Activated CD8-positive, alpha-beta T cell treated with anti-CD3 and anti-CD28 coated beads for 36 hours (primary cell): ENCODE results near the gene IGLON5. TPM values are rescaled to one million over a fixed set of nuclear protein-coding genes. Genes with fewer than 3 reads are reported as not detected.

Experiments used
- ATAC-seq: fragments of 200-7000 bp; cut with Tn5 transposase; one replicate; pipeline ENCODE4 v1.10.0; 2021; ENCODE audit warnings: mild to moderate bottlenecking, moderate library complexity
- CTCF ChIA-PET: fragments of 350-600 bp; sonication (Branson Sonifier 250); formaldehyde crosslinking; loops from one replicate; lab custom pipeline; 2021; ENCODE audit warnings: antibody characterized with exemption; lab: Charles Lee
- POLR2A ChIA-PET: fragments of 350-600 bp; sonication (Branson Sonifier 250); formaldehyde crosslinking; loops from one replicate; lab custom pipeline; 2021; ENCODE audit warnings: antibody characterized with exemption; lab: Charles Lee
- DNase-seq: peaks from one replicate; pipeline ENCODE4 v3.0.0-alpha.2; 2020
- H3K27ac Mint-ChIP-seq: one replicate; pipeline ENCODE4 v1.8.0; 2021; ENCODE audit warnings: mild to moderate bottlenecking, mixed read lengths
- H3K27me3 Mint-ChIP-seq: one replicate; pipeline ENCODE4 v1.8.0; 2021; ENCODE audit warnings: mixed read lengths
- H3K36me3 Mint-ChIP-seq: one replicate; pipeline ENCODE4 v1.8.0; 2021; ENCODE audit warnings: low read depth, mixed read lengths
- H3K4me1 Mint-ChIP-seq: one replicate; pipeline ENCODE4 v1.8.0; 2021; ENCODE audit warnings: low read depth, mixed read lengths
- H3K4me3 Mint-ChIP-seq: one replicate; pipeline ENCODE4 v1.8.0; 2021; ENCODE audit warnings: mild to moderate bottlenecking, moderate library complexity, mixed read lengths
- H3K9me3 Mint-ChIP-seq: one replicate; pipeline ENCODE4 v1.8.0; 2021; ENCODE audit warnings: mixed read lengths
- CTCF ChIP-seq: fragments of 200-600 bp; IDR thresholded peaks from one replicate; pipeline ENCODE4 v1.8.0; 2022; ENCODE audit warnings: antibody characterized with exemption, mild to moderate bottlenecking
- intact Hi-C: fragments of 100-400 bp; cut with micrococcal nuclease; formaldehyde crosslinking; loops from one replicate; pipeline ENCODE4 v1.10.0; 2022
- total RNA-seq, 2 experiments: library from RNA; stranded (reverse); gene quantifications; one replicate each; pipeline ENCODE4 v1.2.3, GENCODE V29; 2021

Gene IGLON5
- total RNA-seq, 2 experiments from 2014 or later, result 0.16 to 0.23 TPM

DNA sequence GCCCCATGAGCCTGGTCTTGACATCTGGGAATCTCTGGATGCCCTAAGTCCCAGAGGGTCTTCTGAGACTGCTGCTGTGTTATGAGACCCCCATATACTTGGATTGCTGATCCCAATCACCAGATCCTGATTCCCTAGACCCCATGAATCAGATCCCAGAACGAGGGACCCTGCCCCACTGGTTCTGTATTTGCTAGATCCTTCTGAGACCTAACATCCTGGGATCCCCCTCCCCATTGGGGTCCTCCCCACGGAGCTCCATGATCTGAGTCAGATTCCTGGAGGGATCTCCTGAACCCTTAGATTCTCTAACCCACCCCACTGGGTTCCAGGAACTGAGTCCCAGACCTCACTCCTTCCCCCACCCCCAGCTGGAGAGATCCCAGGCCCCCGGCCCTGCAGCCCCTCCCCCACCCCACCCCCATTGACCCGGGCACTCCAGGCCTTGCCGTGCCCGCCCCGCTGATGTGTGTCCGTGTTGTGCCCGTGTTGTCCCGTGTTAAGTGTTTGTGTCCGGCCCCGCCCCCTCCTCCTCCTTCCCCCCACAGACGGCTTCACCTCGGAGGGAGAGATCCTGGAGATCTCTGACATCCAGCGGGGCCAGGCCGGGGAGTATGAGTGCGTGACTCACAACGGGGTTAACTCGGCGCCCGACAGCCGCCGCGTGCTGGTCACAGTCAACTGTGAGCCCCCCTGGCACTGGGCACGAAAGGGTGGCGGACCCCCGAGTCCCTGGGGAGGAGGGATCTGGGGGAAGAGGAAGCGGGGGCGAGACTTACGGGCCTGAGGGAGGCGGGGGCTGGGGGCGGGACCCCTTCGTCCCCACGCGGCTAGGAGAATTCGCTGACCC, 15.0 kb downstream of the IGLON5 start:
- DNase-seq (no peak), ATAC-seq (no peak)
- intact Hi-C loops, result no loop called here
- Mint-ChIP-seq H3K4me1 (peaks cover 9% of the 10 kb centered on the region), H3K27me3 (peaks cover 56% of the 10 kb centered on the region), H3K9me3 (no peaks in the 10 kb centered on the region), H3K27ac (no peak overlapping the region), H3K36me3 (peaks cover 4% of the 10 kb centered on the region), H3K4me3 (no peak overlapping the region)
- POLR2A ChIA-PET, result no interaction called here
- no peak for TF ChIP-seq CTCF
- CTCF ChIA-PET, result no interaction called here

DNA sequence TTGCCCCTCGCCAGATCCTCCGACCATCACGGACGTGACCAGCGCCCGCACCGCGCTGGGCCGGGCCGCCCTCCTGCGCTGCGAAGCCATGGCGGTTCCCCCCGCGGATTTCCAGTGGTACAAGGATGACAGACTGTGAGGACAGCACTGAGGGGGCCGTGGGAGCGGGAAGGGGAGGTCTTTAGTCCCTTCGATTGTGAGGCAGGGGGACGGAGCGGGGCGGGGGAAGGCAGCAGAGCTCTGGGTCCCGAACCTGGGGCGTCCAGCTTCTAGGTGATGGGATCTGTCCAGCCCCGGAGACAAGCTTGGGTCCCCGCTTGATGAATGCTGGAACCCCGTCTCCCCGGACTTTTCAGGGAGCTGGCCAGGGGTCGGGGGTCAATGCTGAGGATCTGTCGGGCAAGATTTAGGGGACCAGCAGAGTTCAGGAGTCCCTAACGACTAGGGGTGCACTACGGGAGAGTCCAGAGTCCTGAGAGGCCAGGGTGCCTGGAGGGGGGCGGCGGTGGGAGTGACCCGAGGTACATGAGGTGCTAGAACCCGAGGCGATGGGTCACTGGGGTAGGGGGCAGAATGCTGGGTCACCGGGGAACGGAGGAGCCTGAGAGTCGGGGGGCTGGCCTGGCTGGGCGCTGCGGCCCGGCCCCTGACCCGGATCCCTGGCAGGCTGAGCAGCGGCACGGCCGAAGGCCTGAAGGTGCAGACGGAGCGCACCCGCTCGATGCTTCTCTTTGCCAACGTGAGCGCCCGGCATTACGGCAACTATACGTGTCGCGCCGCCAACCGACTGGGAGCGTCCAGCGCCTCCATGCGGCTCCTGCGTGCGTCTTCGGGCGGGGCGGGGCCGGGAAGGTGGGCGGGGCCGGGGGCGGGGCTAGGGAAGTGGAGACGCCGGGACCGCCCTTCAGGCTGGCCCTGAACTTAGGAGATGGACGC, 15.9 kb downstream of the IGLON5 start:
- intact Hi-C loops, result no loop called here
- H3K36me3 Mint-ChIP-seq, result peaks cover 11% of the 10 kb centered on the region
- POLR2A ChIA-PET, result no interaction called here
- peaks cover 9% of the 10 kb centered on the region for H3K4me1 Mint-ChIP-seq
- H3K27me3 Mint-ChIP-seq, result peaks cover 58% of the 10 kb centered on the region
- CTCF ChIA-PET, result no interaction called here
- no peaks in the 10 kb centered on the region for H3K9me3 Mint-ChIP-seq
- H3K27ac Mint-ChIP-seq, result no peak overlapping the region
- peak overlapping the region; percentile 58 for H3K4me3 Mint-ChIP-seq
- peak; percentile 4 for TF ChIP-seq CTCF
- ATAC-seq (peak; percentile 92), DNase-seq (peak; percentile 80)

DNA sequence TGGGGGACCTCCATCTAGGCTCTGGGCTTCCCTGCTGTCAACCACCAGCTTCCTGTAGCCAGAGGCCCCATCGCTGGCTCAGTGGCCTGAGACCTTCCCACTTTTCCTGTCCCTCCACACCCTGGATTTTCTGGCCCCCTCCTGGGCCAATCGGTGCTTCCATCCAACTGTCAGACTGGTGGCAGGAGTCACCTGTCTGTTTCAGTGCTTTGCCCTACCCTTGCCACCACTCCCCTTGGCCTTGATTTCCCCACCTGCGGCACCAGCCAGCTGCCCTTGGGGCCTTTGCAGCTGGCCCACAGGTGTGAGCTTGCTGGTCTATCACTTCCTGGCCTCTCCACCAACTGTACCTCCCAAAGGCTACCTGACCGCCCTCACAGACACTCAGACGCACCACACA, 18.0 kb downstream of the IGLON5 start:
- Mint-ChIP-seq H3K4me1 (peaks cover 9% of the 10 kb centered on the region), H3K27me3 (peaks cover 42% of the 10 kb centered on the region), H3K36me3 (peaks cover 11% of the 10 kb centered on the region), H3K27ac (no peak overlapping the region), H3K9me3 (no peaks in the 10 kb centered on the region), H3K4me3 (no peak overlapping the region)
- no peak for DNase-seq
- POLR2A ChIA-PET, result no interaction called here
- intact Hi-C loops, result no loop called here
- CTCF ChIA-PET, result interaction anchor here (1.7 kb wide), 1 partner anchor 30 kb away, joined by 3 read pairs; no protein-coding TSS in a partner anchor
- no peak for ATAC-seq
- TF ChIP-seq CTCF, result no peak

GRCh38 chr19:51330366-51330765, 18.9 kb downstream of the IGLON5 start:
- CTCF ChIA-PET, result no interaction called here
- Mint-ChIP-seq H3K27ac (no peak overlapping the region), H3K27me3 (peaks cover 38% of the 10 kb centered on the region), H3K36me3 (peaks cover 11% of the 10 kb centered on the region), H3K9me3 (no peaks in the 10 kb centered on the region), H3K4me3 (no peak overlapping the region), H3K4me1 (peaks cover 9% of the 10 kb centered on the region)
- intact Hi-C loops, result loop anchor here (10.0 kb wide), 1 partner anchor 94 kb away; no protein-coding TSS in a partner anchor
- no peak for TF ChIP-seq CTCF
- DNase-seq, result no peak
- POLR2A ChIA-PET, result no interaction called here
- no peak for ATAC-seq
